ENCODE data around the gene UCHL5. TPM values are rescaled to one million over a fixed set of nuclear protein-coding genes. Genes with fewer than 3 reads are reported as not detected.
"Not testable (repeated sequence)": the region's sequence is repeated elsewhere in the genome, so short reads cannot be mapped to it uniquely, and the experiment has no call there.

UCHL5 gene
- total RNA-seq, 1 donor from 2014 or later: 60.8 TPM

GRCh38 chr1:193013005-193013404 is 46.2 kb downstream of the UCHL5 start:
- DNase-seq (ENCODE audit: low read depth): peak; percentile 13

GRCh38 chr1:193011406-193011805 is 47.8 kb downstream of the UCHL5 start:
- no peak for DNase-seq (ENCODE audit: low read depth)

DNA sequence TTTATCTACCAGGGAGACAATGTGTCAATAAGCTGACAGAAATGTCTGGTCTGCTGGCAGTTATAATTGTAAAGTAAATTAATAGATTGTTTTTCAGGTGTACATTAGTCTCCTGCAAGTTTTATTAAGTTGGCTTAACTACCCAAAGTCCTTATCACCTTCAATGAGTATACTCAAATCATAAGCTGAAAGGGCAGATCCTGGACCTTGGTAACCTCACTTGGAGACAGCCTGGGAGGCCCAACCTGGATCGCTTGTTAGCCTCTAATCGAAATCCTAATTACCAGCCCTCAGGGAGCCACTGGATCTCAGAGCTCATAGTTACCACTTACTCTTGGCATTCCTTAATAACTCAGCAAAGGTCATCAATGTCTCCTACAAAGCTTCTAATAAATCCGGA is 49.7 kb downstream of the UCHL5 start:
- DNase-seq (ENCODE audit: low read depth): no peak

GRCh38 chr1:193005785-193006184 is 53.4 kb downstream of the UCHL5 start:
- no peak for DNase-seq (ENCODE audit: low read depth)

DNA sequence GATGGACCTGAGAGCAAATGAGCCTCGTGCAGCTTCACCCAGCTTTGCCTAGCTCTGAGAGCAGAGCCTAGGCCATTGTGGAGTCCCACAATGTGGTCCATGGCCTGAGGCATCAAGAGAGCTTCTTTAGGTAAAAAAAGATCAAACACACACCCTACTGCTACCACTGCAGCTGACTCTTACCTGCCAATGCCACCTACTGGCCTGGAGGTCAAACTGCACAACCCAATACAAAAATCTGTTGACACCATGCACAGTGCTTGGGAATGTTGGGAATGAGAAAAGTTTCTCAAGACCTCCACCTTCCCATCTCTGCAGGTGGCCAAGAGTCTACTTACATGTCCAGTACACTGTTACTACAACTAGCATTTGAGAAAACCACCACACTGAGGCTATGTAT is 60.6 kb downstream of the UCHL5 start:
- DNase-seq (ENCODE audit: low read depth): no peak

- DNase-seq (ENCODE audit: low read depth): no peak
Measured at GRCh38 chr1:192994141-192994540, 65.0 kb downstream of the UCHL5 start.

GRCh38 chr1:192993426-192994085 is 65.6 kb downstream of the UCHL5 start:
- no peak for DNase-seq (ENCODE audit: low read depth)

DNA sequence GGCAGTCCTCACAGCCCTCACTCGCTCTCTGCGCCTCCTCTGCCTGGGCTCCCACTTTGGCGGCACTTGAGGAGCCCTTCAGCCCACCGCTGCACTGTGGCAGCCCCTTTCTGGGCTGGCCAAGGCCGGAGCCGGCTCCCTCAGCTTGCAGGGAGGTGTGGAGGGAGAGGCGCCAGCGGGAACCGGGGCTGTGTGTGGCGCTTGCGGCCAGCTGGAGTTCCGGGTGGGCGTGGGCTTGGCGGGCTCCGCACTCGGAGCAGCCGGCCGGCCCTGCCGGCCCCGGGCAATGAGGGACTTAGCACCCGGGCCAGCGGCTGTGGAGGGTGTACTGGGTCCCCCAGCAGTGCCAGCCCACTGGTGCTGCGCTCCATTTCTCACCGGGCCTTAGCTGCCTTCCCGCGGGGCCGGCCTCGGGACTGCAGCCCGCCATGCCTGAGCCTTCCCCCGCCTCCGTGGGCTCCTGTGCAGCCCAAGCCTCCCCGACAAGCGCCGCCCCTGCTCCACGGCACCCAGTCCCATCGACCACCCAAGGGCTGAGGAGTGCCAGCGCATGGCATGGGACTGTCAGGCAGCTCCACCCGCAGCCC is 72.3 kb downstream of the UCHL5 start:
- DNase-seq (ENCODE audit: low read depth): not testable (repeated sequence)

DNA sequence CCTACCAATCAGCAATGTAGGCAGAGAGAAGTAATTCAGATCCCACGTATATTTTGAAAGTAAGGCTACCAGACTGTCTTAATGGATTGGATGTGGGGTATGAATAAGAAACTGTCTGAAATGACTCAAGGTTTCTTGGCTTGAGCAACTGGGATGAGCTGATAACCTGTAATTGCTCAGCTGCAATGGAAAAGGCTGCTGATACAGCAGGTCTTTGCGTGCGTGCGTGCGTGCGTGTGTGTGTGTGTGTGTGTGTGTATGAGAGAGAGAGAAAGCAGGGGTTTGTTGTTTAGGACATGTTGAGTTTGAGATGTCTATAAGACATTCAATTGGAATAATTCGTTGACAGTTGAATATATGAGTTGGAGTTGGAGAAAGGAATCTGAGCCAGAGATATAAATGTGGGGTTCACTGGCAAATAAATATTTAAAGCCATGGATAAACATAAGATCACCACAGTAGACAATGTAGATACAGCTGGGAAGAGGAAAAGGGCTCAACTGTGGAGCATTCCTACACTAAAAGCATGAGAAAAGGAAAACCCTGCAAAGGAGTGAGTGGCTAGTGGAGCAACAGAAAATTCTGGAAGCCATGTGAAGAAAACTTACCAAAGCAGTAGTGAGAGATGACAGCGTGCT is 72.9 kb downstream of the UCHL5 start:
- no peak for DNase-seq (ENCODE audit: low read depth)

DNA sequence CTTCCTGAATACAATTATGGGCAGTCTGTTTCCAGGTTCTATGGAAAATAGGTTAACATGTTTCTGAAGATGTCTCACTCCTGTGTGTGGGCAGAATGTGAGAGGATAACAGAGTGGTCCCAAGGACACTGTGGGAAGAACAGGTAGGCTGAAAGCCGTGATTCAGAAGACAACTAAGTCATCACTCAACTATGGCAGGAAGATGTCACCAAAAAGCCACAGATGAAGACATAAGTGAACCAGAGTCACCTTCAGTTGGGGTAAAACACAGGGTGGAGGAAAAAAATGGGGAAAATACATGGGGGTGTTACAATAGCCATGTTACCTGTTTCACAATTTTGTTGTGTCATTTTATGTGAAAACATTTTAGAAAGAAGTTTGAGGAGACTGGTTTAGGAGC is 75.1 kb downstream of the UCHL5 start:
- DNase-seq (ENCODE audit: low read depth): no peak

GRCh38 chr1:192983349-192983980 is 75.7 kb downstream of the UCHL5 start:
- peak; percentile 29 for DNase-seq (ENCODE audit: low read depth)

DNA sequence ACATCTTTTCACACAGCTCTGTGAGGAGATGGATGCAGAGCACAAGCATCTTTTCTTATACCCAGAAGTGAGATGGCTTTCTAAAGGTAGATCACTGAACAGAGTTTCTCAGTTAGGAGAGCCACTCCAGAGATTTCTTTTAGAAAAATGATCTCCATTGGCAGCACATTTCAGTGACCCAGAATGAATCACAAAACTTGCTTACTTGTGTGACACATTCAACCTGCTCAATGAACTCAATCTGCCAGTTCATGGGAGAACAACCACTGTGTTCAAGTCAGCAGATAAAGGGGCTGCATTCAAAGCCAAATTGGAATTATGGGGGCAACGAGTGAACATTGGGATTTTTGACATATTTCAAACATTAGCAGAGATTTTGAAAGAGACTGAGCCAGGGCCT is 78.3 kb downstream of the UCHL5 start:
- peak; percentile 50 for DNase-seq (ENCODE audit: low read depth)

DNA sequence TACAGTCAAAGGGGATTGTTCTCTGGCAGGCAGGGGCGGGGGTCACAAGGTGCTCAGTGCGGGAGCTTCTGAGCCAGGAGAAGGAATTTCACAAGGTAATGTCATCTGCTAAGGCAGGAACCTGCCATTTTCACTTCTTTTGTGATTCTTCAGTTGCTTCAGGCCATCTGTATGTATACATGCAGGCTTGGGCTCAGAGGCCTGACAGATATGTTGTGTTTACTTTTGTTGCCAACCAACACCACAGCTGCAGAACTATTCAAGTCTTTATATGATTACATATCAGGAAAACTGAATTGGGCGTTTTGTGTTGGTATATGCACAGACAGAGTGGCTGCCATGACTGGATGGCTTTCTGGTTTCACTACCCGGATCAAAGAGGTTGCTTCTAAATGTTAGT is 78.8 kb downstream of the UCHL5 start:
- DNase-seq (ENCODE audit: low read depth): not testable (repeated sequence)

GRCh38 chr1:192979542-192979941 is 79.6 kb downstream of the UCHL5 start:
- no peak for DNase-seq (ENCODE audit: low read depth)

DNA sequence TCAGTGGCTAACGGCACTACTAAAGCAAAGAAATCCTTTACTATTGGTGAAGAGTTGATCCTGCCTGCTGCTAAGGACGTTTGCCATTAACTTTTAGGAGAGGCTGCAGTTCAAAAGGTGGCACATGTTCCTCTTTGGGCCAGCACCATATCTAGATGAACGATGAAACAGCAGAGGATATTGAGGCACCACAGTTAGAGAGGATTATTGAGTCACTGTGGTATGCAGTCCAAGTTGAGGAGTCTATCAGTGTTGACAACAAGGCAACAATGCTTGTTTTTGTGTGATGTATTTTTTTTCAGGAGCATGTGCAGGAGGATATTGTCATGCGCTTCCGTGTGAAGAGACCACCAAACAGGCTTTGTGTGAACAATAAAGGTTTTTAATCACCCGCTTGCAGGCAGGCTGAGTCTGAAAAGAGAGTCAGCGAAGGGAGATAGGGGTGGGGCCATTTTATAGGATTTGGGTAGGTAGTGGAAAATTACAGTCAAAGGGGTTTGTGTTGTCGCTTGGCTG is 80.9 kb downstream of the UCHL5 start:
- DNase-seq (ENCODE audit: low read depth): no peak

DNA sequence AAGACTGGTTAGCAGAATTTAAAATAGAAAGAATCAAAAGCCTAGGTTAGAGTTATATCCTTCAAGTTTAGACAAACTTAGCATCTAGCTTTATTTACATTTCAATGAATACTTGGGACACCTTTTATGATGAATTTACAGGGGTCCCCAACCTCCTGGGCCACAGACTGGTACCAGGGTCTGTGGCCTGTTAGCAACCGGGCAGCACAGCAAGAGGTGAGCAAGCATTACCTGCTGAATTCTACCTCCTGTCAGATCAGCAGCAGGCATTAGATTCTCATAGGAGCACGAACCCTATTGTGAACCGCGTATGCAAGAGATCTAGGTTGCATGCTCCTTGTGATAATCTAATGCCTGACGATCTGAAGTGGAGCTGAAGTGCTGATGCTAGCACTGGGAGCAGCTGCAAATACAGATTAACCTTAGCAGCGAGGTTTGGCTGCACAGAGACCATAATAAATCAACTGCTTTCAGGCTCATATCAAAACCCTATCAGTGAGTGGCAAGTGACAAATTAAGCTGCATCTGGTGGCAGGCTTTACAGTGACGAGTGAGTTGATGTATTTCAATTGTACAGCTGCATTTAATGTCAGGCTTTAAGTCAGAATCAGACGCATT is 82.0 kb downstream of the UCHL5 start:
- DNase-seq (ENCODE audit: low read depth): no peak

- no peak for DNase-seq (ENCODE audit: low read depth)
Measured at GRCh38 chr1:192976576-192976975, 82.6 kb downstream of the UCHL5 start.

DNA sequence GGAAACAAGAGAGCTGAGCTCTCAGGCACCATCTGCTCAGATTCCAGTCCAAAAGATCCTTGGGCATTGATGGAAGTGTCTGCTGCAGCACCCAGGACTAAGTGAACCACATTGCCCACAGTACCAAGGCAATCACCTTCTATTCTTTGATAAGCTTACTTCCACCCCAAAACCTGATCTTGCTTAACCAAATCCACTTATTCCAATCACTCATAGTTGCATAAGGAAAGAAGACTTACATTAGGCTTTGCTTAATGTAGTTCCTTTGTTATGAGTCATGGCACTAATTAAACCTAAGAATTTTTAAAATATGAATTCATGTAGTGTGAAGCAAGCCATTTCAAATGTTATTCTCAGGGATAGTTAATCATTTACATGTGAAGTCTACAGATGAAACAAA is 84.5 kb downstream of the UCHL5 start:
- DNase-seq (ENCODE audit: low read depth): peak; percentile 74

GRCh38 chr1:192973988-192974387 is 85.2 kb downstream of the UCHL5 start:
- DNase-seq (ENCODE audit: low read depth): peak; percentile 28

DNA sequence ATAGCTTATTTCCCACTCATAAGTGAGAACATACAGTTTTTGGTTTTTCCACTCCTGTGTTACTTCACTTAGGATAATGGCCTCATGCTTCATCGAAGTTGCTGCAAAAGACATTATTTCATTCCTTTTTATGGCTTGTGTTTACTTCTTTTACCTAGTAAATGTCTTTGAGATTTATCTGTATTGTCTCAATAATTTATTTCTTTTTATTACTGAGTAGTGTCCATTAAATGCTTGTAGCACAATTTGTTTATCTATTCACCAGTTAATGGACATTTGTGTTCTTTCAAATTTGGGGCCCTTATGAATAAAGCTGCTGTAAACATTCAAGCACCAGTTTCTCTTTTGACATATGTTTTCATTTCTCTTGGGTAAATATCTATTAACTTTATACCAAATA is 86.0 kb downstream of the UCHL5 start:
- DNase-seq (ENCODE audit: low read depth): no peak

GRCh38 chr1:192969091-192969490 is 90.1 kb downstream of the UCHL5 start:
- peak; percentile 11 for DNase-seq (ENCODE audit: low read depth)

DNA sequence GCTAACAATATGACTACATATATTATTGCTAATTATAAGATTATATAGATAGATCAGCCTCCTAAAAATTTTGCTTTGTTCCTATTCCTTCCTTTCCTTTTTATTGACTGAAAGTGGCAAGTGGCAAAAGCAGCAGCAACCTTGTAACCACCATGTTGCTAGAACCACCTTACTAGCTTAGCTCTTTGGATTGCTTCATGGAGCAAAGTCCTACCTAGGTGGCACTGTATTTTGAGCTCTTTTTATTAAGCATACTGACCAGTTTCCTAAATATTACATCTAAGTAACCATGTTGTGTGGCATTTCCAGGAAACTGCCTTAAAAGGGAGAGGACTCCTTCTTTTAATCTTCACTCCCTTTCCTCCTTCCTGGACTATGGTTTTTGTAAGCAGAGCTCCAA is 90.8 kb downstream of the UCHL5 start:
- no peak for DNase-seq (ENCODE audit: low read depth)
